GM12873 (cell line): ENCODE measurements around the gene ATP8A2.

Experiments used
- TF ChIP-seq, protein P1 (sequence below): IDR thresholded peaks from 2 replicates; pipeline ENCODE4 v1.5.1; 2012; ENCODE audit warnings: low read depth, mild to moderate bottlenecking, moderate library complexity, low read length, control low read depth; ENCODE audit not compliant: insufficient read depth; ENCODE audit errors: missing control alignments

ATP8A2 gene

DNA sequence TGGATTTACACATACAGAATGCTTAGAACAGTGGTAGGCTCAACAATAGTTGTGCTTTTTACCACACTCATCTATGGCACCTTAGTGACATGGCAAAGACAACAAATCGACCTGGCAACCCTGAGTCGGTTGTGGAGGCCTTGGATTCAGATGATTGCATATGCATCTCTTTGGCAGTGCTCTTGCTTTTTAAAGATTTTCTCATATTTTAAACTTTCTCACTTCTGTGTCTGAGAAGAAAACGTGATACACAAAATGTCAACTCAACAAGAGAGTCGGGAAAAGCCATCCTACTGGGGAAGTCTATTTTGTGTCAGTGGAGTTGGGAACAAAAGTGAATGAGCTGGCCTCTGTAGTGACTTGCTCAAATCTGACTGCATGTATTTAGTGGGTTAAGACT, 85.8 kb downstream of the ATP8A2 start:
- TF ChIP-seq, protein P1, sequence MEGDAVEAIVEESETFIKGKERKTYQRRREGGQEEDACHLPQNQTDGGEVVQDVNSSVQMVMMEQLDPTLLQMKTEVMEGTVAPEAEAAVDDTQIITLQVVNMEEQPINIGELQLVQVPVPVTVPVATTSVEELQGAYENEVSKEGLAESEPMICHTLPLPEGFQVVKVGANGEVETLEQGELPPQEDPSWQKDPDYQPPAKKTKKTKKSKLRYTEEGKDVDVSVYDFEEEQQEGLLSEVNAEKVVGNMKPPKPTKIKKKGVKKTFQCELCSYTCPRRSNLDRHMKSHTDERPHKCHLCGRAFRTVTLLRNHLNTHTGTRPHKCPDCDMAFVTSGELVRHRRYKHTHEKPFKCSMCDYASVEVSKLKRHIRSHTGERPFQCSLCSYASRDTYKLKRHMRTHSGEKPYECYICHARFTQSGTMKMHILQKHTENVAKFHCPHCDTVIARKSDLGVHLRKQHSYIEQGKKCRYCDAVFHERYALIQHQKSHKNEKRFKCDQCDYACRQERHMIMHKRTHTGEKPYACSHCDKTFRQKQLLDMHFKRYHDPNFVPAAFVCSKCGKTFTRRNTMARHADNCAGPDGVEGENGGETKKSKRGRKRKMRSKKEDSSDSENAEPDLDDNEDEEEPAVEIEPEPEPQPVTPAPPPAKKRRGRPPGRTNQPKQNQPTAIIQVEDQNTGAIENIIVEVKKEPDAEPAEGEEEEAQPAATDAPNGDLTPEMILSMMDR, result no peak

DNA sequence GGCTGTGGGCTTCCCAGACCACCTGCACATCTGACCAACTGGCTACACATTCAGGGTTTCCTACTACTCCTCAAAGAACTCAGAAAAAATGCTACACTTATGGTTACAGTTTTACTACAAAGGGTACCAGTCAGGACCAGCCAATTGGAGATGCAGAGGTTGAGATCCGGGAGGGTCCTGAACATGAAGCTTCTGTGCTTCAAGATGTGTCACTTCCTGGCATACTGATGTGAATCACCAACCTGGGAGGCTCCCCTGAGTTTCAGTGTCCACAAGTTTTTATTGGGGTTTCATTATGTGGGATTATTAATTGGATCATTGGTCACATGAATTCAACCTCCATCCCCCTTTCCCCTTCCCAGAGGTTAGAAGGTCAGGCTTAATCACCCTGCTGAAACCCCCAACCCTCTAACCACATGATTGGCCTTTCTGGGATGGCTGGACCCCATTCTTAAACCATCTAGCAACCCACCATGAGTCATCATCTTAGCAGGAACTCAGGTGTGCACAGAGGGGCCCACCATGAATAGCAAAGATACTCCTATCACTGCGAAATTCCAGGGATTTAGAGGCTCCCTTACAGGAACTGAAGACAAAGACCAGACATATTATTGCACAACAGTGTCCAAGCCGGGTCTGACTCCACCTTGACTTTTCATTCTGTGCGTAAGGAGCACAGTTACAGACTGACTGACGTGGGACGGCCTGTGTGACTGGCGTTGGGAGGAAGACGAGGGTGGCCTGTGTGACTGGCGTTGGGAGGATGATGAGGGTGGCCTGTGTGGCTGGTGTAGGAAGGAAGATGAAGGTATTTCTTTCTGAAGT, 90.7 kb downstream of the ATP8A2 start:
- TF ChIP-seq, protein P1, result no peak

DNA sequence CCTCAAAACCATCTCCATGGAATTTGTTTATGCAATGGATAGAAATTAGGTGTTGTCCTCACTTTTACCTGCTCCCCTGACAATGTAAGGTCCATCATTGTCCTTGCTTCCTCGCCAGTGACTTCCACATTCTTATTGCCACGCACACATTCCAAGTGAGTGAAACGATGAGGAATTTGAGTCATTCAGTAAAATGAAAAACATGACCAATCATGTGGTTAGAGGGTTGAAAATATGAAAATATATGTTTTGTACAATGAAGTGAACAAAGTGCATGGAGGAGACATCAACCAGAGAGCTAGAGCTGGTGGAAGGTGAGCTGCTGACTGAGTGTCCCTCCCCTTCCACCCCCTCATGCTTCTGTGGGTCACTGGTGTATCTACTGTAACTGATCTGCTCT, 91.7 kb downstream of the ATP8A2 start:
- TF ChIP-seq, protein P1, result no peak

DNA sequence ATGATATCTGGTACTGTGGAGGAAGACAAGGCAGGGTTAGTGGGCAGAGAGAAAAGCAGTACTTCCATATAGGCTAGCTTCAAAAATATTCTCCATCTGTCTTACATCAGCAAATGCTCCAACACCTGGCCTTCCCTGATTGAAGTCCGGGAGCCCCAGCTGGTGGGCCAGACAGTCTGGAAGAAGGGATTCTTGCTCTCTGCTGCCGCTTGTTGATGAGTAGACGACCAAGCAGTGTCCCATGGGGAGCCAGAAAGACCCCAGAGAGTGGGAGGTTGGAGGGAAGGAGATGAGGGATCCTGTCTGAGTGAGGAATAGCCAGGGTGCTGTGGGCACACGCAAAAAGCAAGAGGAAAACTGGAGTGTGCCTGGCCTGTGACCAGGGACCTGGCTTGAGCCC, 95.1 kb downstream of the ATP8A2 start:
- TF ChIP-seq, protein P1, result no peak

DNA sequence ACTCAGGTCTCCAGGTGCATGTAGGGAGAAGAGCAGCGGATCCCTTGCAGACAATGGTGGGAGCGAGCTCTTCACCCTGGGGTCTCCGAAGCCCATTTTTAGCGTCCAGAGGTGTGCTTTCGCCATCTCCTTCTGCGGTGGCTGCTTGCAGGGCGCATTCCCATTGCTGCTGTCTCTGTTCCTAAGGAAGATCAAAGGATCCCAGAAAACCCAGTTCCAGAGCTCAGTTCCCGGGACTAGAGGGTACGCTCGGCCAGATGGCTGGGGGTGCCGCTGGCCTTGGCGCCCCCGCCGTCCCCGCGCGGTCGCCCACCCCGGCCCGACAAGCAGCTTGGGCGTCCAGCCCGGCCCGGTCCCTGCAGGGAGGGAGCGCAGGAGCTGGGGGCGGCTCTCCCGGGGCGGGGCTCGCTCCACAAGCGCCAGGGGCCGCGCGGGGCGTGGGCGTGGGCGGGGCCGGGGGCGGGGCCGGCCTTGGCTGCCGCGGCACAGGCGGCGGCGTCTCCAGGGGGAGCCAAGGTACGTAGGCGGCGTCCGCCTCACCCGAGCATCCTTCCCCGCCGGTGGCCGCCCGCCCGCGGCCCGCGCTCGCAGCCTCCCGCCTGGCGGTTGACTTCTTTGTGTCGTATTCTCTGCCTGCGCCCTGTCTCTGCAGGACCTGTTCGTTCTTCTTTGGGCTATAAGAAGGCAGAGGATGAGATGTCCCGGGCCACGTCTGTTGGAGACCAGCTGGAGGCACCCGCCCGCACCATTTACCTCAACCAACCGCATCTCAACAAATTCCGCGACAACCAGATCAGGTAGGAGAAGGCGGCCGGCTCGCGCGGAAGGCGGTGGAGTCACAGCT, 96.8 kb downstream of the ATP8A2 start:
- TF ChIP-seq, protein P1, result no peak

DNA sequence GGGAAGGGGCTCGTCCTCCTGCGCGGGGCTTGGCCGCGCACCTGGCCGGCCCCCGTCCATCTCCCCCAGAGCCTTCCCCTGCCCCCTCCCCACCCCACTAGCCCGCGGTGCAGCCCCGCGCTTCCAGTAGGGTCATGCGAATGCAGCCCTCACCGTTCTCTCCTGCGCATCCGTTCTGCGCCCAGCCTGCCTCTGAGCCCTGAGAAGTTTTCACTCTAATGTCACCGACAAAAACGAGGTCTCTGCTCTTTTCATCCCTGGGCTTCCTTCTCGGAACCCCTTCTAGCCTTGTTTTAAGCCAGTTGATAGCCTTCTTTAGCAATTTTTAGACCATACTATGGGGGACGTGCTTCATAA, 97.4 kb downstream of the ATP8A2 start:
- TF ChIP-seq, protein P1, result no peak

DNA sequence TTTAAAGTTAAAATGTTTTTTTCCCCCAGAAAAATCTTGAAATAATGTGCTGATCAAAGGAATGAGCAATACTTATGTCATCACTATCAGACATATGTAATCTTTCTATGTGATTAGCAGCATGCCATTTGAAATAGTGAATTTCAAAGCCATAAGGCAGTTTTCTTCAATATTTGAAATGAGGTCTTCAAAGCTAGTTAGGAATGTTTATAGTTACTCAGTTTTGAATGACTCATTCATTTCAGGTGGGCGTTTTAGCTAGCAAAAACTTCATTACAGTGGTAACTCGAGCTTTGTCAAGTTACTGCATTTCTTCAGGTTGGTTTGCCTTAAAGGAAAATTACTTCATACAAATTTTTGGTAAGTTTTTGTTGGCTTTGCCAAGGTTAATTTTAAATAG, 102.1 kb downstream of the ATP8A2 start:
- TF ChIP-seq, protein P1, result no peak
